NCI-H82 (cell line): ENCODE data around the gene PPP2R2D.
"Not testable (repeated sequence)": the region's sequence is repeated elsewhere in the genome, so short reads cannot be mapped to it uniquely, and the experiment has no call there.

Experiments used
- DNase-seq: peaks from one replicate; lab custom pipeline; 2025; lab: John Stamatoyannopoulos, UW

Gene PPP2R2D

DNA sequence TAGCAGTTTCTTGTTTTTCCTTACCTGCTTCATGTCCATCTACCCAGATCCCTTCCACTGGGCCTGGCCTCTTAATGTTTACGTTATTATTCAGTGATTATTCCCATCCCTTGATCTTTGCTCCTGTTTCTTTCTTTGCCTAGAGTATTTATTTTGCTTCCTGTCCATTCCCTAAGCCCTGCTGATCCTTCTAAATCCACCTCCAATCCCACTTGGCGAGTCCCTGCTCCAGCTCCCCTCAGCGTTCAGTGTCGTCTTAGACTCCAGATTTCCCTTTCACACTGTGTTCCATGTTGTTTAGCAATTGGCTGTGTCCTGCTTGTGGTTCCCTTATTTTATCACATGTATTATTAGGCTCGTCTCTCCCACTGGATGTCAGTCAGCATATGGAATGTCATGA is 7.3 kb downstream of the PPP2R2D start:
- peak; percentile 56 for DNase-seq

DNA sequence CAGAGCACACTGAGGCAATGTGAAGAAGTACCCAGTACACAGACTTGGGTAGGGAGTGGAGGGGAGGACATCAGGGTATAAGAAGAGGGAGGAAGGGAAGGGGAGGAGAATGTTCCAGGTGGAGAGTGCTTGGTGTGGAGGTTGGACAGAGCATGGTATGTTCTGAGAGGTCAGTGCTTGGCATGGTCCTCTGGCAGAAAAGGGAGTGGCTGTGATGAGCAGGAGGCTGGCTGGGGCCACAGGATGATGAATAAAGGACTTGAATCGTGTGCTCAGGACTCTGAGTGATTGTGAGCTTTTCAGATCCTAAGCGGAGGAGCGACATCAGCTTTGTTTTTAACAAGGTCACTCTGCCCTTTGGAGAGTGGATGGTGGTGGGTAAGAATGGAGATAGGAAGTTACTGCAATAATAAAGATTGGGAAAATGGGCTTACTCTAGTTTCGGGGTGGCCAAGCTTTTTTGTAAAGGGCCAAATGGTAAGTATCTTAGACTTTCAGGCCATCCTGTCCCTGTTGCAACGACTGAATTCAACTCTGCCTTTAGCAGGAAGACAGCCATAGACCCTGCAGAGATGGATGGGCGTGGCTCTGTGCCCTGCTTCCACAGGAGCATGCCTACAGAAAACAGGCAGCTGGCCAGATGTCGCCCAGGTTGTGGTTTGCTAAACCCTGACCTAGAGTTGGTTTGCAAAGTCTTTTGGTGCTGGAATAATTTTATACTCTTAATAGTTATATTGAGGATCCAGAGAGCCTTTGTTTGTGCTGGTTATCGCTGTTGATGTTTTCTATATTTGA is 8.4 kb downstream of the PPP2R2D start:
- DNase-seq = no peak

DNA sequence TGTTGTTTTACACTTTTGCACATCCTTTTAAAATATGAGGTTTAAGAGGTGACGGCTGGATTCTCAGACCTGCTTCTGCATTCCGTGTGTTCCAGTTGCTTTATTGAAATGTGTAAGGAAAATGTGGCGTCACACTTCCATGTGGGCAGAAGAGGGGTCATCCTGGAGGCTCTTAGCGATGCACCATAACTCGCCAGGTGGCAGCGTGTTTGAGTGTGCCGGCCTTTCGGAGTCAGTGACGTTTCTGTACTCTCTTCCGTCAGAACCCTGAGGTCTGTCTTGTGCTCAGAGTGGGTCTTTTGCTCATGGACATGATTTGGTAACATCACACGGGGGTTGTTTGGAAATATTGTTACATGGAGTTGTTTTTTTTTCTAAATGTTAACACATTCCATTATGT is 9.1 kb downstream of the PPP2R2D start:
- DNase-seq = no peak

DNA sequence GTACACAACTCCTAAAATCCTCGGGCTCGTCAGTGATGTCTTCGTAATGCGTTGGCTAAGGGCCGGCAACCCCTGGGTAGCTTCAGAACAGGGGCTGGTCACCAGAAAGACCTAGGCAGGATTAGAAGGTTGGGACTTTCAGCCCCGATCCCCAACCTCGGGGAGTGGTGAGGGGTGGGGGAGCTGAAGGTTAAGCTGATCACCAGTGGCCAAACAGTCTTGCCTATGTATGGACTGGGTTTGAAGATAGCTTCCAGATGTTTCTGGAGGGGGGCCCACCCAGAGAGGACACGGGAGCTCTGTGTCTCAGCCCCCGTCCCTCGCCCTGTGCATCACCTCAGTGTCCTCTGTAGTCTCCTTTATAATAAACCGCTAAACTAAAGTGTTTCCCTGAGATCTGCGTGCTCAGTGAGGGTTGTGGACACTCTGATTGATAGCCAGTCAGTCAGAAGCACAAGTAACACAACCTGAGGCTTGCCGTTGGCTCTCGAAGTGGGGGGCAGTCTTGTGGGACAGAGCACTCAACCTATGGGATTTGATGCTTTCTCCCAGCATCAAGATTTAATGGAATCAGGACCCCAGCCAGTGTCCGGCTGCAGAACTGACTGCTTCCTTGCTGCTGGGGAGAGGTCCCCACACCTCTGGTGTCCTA is 10.0 kb downstream of the PPP2R2D start:
- no peak for DNase-seq

DNA sequence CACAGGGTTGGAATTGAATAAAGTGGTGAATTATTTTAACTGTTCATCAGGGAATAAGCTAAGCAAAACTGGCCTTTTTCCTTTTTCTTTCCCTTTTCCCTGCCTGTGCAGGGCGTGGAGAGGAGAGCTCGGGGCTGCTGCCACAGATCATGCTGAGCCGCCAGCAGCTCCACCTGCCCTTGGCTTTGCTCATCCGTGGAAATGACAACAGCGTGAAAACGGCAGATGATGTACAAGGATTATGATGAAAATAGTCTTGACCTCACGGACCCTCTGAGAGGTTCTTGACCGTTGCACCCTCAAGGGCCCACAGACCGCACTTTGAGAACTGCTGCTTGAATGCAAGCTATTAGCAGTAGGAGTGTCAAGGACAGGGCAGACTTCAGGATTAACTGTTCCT is 10.6 kb downstream of the PPP2R2D start:
- DNase-seq = no peak

DNA sequence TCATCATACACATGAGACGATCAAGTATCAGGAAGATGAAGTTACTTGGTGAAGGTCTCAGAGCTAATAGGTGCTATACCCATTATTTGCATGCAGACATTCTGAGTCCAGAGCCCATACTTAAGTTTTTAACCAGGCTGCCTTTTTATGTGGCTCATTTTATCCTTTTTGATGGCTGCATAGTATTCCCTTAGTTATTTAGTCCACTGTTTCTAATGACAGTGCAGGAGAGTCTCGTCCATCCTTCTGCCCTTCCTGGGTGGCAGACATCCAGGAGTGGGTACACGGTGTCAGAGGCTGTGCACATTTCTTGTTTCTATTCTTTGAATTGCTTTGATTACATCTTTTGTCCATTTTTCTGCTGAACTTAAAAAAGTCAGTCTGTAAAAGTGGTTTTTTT is 11.8 kb downstream of the PPP2R2D start:
- DNase-seq = no peak

DNA sequence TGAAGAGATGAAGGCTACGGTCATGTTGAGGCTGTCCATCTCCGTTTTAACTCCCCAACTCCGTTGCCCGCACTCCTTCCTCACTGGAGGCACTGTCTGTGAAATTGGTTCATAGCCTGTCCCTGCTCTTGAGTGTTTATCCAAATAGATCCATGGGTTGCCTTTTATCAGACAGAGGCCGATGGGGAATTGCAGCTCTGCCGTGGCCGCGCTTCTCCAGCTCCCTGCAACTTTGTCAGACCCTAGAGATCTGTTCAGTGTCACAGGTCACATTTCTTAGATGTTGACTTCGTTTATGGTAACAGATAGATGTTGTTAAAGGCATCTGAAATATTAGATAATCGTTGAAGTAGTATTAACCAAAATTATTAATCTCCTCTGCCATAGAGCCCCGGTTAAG is 14.7 kb downstream of the PPP2R2D start:
- DNase-seq = no peak

DNA sequence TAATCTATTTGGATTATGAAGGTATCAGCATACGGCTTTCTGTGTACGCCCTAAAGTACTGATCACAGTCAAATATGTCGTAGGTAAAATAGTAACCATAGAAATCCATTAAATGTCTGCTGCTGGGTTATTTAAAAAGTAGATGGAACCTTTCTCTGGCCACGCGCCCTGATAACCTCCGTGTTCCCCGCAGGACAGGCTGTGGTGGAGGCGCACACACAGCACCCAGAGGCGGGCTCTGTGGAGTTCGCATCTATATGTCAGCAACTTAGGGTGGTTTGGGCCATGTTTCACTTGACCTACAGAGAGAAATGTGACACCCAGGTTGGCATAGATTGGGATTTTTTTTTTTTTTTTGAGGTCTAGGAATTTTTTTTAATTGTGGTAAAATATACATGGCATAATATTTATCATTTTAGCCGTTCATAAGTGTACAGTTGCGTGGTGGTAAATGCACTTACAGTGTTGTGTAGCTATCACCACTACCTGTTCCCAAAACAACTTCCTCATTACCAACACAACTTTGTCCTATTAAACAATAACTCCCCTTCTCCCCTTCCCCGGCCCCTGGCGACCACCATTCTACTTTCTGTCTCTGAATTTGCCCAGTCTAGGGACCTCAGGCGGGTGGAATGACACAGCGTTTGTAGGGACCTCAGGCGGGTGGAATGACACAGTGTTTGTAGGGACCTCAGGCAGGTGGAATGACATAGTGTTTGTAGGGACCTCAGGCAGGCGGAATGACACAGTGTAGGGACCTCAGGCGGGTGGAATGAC is 15.4 kb downstream of the PPP2R2D start:
- no peak for DNase-seq

DNA sequence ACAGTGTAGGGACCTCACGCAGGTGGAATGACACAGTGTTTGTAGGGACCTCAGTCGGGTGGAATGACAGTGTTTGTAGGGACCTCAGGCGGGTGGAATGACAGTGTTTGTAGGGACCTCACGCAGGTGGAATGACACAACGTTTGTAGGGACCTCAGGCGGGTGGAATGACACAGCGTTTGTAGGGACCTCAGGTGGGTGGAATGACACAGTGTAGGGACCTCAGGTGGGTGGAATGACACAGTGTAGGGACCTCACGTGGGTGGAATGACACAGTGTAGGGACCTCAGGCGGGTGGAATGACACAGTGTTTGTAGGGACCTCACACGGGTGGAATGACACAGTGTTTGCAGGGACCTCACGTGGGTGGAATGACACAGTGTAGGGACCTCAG is 16.0 kb downstream of the PPP2R2D start:
- DNase-seq = not testable (repeated sequence)

DNA sequence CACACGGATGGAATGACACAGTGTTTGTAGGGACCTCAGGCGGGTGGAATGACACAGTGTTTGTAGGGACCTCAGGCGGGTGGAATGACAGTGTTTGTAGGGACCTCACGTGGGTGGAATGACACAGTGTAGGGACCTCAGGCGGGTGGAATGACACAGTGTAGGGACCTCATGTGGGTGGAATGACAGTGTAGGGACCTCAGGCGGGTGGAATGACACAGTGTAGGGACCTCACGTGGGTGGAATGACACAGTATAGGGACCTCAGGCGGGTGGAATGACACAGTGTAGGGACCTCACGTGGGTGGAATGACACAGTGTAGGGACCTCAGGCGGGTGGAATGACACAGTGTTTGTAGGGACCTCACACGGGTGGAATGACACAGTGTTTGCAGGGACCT is 16.7 kb downstream of the PPP2R2D start:
- not testable (repeated sequence) for DNase-seq

DNA sequence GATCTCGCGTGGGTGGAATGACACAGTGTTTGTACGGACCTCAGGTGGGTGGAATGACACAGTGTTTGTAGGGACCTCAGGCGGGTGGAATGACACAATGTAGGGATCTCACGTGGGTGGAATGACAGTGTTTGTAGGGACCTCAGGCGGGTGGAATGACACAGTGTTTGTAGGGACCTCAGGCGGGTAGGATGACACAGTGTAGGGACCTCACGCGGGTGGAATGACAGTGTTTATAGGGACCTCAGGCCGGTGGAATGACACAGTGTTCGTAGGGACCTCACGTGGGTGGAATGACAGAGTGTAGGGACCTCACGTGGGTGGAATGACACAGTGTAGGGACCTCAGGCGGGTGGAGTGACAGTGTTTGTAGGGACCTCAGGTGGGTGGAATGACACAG is 18.7 kb downstream of the PPP2R2D start:
- DNase-seq = not testable (repeated sequence)

DNA sequence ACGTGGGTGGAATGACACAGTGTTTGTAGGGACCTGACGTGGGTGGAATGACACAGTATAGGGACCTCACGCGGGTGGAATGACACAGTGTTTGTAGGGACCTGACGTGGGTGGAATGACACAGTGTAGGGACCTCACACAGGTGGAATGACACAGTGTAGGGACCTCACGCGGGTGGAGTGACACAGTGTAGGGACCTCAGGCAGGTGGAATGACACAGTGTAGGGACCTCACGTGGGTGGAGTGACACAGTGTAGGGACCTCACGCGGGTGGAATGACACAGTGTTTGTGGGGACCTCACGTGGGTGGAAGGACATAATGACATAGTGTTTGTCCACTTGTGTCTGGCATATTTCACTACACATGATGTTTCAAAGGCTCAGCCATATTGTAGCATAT is 19.3 kb downstream of the PPP2R2D start:
- DNase-seq = no peak

DNA sequence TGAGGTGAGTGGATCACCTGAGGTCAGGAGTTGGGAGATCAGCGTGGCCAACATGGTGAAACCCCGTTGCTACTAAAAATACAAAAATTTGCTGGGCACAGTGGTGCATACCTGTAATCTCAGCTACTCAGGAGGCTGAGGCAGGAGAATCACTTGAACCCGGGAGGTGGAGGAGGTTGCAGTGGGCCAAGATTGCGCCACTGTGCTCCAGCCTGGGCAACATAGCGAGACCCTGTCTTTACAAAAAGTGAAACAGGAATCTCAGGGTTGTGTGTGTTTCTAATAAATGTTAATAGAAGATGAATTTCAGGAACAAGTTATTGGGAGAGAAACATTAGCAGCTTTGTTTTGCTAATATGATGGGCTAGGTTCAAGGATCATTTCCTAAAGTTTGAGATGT is 19.9 kb downstream of the PPP2R2D start:
- DNase-seq = no peak

DNA sequence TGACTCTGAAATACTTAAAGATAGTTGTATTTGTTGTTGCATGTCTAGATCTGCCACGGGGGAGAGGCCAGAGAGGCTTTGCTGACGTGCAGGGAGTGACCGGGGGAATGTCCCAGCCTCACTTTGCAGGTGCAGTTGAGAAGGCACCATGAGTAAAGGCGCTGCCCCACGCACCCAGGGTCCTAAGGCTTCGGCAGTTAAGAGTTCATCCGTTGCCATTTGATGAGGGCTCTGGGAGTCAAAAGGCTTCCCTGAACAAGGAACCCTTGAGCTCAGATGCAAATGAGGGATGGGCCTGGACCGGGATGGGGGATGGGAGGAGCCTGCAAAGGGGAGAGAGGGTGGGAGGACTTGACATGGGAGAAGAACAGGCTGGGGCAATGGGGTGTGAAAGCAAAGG is 20.4 kb downstream of the PPP2R2D start:
- no peak for DNase-seq

DNA sequence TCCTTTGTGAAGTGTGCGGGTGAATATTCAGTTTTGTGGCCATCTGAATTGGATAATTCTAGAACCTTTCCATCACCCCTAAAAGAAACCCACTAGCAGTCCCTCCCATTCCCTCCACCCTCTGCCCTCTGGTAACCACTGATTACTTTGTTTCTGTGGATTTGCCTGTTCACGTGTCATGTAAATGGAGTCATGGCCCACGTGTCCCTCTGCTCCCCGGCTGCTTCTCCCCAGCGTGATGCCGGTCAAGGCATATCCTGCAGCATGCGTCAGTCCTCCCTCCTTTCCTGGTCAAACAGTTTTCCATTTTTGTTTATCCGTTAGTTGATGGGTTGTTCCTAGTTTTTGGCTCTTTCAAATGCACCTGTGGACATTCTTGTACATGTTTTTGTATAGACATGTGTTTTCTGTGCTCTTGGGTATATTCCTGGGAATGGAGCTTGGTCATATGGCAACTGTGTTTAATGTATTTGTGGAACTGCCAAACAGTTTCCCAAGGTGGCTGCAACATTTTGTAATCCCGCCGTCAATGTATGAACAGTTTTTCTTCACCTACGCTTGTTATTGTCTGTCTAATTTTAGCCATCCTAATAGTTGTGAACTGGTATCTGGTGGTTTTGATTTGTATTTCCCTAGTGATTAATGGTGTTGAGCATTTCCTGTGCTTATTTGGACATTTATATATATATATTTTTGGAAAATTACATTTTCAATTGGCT is 22.4 kb downstream of the PPP2R2D start:
- DNase-seq = no peak

DNA sequence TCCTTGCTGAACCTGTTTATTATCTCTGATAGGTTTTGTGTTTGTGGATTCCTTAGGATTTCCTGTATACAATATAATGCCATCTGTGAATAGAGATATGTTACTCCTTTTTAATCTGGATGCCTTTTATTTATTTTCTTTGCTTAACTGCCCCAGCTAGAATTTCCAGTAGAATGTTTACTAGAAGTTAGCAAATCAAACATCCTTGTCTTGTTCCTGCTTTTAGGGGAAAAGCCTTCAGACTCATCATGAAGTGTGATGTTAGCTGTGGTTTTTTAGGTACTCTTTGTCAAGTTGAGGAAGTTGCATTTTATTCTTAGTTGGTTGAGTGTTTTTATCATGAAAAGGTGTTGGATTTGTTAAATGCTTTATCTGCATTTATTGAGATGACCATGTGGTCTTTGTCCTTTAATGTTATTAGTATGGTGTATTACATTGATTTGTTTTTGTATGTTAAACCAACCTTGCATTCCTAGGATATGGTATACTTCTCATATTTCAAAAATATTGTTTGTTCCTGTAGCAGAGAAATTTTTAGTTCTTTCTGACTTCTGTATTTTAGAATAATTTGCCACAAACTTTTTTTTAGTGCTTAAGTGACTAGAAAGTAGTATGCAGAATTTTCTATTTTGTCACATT is 24.3 kb downstream of the PPP2R2D start:
- no peak for DNase-seq

DNA sequence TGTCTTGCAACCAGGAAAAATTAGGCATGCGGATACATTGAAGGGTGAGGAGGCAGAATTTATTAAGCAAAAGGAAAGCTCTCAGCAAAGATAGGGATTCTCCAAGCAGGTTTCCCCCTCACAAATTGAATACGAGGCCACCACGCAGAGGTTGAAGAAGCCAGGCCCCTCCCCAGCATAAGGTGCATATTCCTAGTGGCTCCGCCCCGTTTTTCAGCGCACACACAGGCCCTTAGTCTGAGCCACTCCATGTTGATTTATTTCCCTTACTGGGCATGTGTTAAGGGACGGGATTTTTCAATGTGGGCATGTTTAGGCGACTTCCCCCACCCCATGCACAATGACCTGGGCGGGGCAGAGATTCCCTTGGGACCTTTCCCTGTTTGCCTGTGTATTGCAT is 24.9 kb downstream of the PPP2R2D start:
- DNase-seq = no peak

DNA sequence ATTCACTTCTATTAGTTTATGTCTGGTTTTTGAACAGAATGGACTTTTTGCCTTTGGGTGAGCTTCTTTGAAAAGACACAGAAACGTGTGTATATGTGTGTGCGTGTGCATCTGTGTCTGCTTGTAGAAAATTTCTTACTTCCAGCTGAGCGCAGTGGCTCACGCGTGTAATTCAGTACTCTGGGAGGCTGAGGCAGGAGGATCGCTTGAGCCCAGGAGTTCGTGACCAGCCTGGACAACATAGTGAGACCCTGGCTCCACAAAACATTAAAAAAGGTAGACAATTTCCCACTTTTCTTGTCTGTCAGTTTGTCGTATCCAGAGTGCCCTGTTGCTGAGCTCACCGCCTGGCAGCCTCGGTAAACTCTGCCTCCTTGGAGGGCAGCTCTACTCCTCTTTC is 25.4 kb downstream of the PPP2R2D start:
- DNase-seq = no peak

DNA sequence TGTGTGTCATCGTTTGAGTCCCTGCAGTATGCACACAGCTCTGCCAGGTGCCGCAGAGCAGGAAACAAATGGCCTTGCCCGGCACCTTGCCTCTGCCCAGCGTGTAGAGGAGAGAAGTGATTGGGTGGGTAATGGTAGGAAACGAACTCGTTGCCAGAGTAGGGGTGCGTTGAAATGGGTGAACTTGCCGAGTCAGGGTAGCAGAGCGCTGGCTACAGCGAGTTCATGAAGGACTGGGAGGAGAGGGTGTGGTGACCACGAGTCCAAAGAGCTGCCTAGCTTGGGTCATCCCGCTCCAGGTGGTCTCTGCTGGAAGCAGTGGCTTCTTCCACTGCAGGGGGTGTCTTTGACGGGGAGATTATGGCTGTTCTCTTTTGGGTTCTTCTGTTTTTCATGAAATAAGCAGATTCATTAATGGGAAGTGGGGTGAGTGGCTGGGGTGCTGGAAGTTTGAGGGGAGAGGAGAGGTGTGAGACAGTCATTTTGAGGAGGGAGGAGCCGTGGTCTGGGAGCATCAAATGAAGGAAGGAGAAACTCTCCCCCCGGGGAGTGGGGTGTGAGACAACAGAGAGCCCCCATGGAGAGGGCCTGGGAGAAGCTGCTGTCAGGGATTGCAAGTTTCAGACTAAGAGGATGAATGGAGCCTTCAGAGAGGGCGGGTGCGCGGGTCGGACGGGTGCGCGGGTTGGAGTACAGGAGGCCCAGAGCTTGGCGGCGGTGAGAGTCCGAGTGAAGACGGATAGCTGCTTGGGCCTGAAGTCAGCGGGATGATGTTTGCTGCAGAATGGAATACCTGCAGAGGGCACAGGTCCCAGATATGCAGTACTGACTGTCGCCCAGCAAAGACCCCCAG is 26.2 kb downstream of the PPP2R2D start:
- no peak for DNase-seq

DNA sequence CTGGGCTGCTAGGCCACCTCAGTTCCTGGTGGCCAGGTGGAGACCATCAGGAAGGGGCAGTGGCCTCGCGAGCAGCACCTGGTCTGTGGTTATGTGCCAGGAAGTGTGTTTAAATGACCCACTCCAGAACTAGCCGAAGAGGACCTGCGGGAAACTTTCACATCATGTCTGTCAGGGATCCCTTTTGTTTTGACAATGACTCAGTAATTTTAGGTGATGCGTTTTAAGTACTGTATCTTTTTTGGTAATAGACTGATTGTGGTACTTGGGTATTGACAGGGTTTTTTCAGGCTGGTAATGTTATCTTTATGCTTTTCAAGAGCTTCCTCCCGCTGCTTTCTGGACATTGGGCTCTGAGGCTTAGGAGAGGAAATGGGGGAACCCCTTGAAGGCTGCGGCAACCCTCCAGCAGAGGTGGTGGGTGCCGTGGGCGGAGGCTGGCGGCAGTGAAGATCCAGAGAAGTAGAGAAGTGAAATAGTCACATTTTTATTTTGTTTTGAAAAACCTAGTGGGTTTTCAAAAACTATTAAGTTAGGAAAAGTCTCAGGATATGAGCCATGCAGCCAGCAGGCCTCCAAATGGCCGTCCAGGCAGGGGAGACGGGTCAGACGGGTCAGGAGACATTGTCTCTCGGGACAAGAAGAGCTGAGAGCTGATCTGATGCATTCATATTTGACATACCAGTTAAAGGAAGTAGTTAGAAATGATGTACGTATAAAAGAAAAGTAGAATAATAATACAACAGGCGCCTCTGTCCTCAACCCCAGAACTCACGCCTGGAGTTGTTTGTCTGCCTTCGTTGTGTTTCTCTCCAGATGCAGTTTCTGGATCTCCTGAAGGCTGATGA is 27.7 kb downstream of the PPP2R2D start:
- no peak for DNase-seq
